ENCODE data around the gene SPATA33. TPM values are rescaled to one million over a fixed set of nuclear protein-coding genes. Genes with fewer than 3 reads are reported as not detected.
"Not testable (repeated sequence)": the region's sequence is repeated elsewhere in the genome, so short reads cannot be mapped to it uniquely, and the experiment has no call there.

The SPATA33 gene
- total RNA-seq, 1 donor from 2014 or later, result 4.1 TPM

- not testable (repeated sequence) for DNase-seq
These were observed 6.6 kb downstream of the SPATA33 start for GRCh38 chr16:89664238-89664637.

DNA sequence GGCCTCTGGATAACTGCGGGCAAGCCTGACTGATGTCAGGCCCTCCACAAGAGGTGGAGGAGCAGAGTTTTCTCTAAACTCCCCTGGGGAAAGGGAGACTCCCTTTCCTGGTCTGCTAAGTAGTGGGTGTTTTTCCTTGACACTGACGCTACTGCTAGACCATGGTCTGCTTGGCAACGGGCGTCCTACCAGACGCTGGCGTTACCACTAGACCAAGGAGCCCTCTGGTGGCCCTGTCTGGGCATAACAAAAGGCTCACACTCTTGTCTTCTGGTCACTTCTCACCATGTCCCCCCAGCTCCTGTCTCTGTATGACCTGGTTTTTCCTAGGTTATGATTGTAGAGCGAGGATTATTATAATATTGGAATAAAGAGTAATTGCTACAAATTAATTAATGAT is 9.4 kb downstream of the SPATA33 start:
- peak; percentile 63 for DNase-seq

DNA sequence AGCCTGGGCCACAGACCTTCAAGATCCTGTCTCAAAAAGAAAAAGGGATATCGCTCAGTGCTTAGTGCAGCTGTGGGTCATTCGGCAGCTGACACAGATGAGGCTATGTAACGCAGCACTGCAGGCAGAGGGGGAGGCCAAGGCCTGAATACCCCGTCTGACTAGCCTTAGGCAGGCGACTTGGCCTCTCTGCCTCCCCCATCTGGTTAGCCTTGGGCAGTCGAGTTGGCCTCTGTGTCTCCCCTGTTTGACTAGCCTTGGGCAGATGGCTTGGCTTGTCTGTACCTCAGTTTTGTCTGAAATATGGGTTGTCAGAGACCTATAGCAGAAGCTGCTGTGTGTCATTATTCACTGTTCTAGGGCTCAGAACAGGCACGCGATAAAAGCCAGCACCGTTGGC is 10.0 kb downstream of the SPATA33 start:
- no peak for DNase-seq

DNA sequence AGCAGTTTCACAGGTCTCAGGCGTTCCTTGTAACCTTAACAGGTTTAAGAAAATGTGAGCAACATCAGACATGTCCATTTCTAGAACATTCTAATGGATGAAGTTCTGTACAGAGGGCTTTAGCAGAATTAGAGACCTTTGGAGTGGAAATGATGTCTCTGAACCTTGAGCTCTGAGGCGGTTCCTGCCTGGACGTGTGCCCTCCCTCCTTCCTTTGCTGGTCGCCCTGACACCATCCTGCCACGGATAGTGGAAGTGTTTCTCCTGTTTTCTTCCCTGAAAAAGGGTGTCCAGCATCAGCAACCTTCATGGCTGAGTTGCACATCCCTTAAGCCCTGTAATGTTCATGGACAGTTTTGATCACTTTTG is 11.1 kb downstream of the SPATA33 start:
- no peak for DNase-seq

- no peak for DNase-seq
These were observed 12.1 kb downstream of the SPATA33 start for GRCh38 chr16:89669755-89670154.

DNA sequence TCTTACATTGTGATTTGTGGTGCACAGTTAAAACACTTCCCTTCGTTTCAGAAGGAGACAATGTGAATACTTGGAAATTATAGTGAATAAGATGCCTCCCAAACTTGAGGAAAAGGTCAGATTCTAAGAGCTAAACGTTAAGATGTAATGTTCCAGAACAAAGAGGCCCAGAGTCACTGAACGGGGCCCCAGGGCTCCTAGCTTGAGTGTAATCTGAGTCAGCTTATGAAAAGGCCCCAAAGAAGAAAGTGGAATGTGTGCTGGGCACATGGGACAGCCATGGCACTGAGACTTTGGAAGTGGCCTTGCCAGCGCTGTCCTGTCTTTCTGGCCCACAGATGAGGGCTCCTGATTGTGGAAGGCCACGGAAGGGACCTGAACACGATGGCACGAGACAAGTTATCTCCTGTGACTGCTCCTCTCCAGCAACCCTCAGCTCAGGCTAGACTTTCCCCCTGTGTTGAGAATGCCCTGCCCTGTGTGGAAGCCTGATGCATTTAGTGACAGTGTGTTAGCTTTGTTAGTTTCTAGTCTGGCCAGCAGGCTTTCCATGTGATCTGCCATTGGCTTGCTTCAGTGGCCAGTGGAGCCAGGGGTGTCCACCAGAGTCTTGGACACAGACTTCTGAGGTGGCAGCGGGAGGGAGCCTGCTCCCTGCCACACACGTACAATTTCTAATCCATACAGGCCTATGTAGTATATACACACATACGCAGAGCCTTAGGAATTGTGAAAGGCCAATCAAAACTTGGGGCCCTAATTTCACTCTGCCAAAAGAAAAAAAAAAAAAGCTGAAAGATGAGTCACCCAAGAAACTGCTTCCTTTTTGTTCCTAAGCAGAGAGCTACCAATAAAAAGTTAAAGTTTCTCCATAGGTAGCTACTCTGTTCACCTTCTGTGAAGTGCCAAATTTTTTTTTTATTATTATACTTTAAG is 13.1 kb downstream of the SPATA33 start:
- DNase-seq, result peak; percentile 38

- DNase-seq, result not testable (repeated sequence)
These were observed 13.9 kb downstream of the SPATA33 start for GRCh38 chr16:89671565-89671964.

DNA sequence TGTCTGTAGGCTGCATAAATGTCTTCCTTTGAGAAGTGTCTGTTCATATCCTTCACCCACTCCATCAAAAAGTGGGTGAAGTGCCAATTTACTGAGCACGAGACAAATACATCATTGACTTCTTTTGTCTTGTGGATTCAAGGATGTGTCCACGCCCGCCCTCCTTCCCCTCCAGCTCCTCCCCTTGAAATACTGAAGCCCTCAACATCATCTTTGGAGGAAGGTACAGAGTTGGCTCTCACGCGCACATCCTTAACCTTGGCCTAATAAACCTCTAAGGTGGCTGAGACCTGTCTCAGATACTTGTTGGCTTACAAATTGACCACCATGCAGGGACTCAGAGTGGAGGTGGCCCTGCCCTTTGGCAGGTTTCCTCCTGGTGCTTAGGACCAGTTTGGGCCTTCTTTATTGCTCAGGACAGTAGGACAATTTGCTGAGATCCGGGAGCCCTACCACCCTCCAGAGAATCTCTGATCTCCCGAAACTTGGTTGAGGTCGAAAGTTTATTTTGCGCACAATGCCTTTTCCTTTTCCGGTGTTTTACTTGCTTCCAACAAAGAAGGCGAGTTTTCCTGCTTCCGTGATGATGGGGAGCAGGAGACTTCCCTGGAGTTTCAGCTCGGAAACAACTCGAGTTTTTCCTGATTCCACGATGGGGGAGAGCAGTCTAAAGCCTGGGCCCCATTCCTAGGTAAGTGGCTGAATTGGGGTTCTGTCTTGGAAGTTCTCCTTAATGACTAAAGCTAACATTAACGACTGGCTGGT is 14.7 kb downstream of the SPATA33 start:
- peak; percentile 47 for DNase-seq

- no peak for DNase-seq
These were observed 20.6 kb downstream of the SPATA33 start for GRCh38 chr16:89678258-89678657.

- no peak for DNase-seq
These were observed 28.3 kb downstream of the SPATA33 start for GRCh38 chr16:89685916-89686315.

DNA sequence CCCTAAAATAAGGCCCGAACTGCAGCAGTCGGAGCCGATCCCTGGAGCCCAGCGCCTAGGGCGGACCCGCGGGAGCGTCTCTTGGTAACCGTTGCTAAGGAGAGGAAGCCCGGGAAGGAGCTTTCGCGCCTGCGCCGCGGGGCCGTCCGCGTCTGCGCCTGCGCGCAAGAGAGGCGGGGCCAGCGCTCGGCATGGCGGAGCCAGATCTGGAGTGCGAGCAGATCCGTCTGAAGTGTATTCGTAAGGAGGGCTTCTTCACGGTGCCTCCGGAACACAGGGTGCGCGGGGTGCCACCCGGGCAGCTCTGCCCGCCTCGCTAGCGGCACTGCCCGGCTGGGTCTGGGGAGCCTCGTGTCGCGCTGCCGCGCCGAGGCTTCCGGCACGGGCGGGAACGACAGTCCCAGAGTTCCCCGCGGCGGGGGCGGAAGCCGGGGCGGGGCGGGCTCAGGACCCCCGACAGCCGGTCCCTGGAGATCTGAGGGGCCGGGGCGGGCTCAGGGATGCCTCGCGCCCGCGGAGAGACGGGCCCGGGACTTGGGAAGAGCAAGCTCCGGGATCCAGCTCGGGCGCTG is 29.0 kb downstream of the SPATA33 start, which contains the start of gene CDK10:
Gene CDK10 (plus strand): TSS at position 170 of the 572 bp plus-strand sequence. CDS start 22 bp downstream, at position 192.
- peak; percentile 92 for DNase-seq

GRCh38 chr16:89687092-89687940 is 29.7 kb downstream of the SPATA33 start:
- peak; percentile 56 for DNase-seq

- DNase-seq, result no peak
These were observed 30.8 kb downstream of the SPATA33 start for GRCh38 chr16:89688395-89688794.

DNA sequence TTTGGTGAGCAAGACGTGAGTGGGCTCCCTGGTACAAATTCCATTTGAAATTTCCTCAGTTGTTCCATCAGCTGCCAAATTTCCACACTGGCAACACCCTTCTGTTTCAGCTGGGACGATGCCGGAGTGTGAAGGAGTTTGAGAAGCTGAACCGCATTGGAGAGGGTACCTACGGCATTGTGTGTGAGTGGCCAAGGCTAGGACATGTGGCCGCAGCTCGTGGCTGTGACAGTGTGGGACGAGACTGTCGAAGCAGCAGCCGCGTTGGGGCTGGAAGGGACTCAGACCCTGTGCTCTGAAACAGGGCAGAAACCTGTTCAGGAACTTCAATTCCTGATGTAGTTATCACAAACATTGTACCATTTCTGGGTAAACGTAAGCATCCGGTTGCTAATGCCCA is 31.5 kb downstream of the SPATA33 start:
- no peak for DNase-seq

GRCh38 chr16:89689621-89690020 is 32.0 kb downstream of the SPATA33 start:
- not testable (repeated sequence) for DNase-seq

DNA sequence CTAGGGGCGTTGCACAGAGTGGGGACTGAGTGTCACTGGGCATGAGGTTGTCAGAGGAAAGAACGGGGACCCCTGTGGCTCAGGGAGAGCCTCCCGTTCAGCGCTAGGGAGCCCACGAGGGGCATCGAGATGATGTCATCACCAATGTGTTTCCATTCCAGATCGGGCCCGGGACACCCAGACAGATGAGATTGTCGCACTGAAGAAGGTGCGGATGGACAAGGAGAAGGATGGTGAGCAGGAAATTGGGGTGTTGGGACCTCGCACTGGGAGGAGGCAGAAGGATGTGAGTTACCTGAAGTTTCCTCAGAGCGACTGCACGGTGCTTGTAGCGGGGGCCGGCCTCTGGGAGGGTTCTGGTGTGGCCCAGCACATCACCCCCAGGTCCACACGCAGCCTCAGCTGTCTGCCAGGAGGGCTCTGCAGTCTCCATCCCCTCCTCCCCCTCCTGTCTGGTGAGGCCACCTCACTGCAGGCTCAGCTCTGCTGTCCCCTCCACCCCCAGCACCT is 32.8 kb downstream of the SPATA33 start:
- no peak for DNase-seq

DNA sequence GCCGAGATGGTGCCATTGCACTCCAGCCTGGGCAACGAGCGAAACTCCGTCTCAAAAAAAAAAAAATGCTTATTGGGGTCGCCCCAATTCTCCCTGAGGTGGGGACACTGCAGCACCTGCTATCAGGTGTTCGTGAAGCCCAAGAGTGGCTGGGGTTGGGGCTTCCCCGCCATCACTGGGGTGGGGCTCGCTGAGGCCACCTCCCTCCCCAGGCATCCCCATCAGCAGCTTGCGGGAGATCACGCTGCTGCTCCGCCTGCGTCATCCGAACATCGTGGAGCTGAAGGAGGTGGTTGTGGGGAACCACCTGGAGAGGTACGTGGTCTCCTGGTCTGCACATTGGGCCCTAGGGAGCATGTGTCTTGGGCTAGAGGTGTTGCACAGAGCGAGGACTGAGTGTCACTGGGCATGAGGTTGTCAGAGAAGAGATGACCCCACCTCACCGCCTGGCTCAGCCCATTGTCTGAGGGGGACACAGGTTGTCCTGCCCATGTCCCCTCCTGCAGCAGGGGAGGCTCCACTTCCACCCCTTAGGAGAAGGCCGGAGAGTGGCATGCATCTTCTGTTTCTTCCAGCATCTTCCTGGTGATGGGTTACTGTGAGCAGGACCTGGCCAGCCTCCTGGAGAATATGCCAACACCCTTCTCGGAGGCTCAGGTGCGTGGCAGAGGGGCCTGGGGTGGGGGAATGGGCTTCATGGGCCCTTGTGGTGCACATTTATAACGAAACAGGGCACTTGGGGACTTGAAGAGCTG is 33.8 kb downstream of the SPATA33 start:
- no peak for DNase-seq

- no peak for DNase-seq
These were observed 34.4 kb downstream of the SPATA33 start for GRCh38 chr16:89691986-89692569.

DNA sequence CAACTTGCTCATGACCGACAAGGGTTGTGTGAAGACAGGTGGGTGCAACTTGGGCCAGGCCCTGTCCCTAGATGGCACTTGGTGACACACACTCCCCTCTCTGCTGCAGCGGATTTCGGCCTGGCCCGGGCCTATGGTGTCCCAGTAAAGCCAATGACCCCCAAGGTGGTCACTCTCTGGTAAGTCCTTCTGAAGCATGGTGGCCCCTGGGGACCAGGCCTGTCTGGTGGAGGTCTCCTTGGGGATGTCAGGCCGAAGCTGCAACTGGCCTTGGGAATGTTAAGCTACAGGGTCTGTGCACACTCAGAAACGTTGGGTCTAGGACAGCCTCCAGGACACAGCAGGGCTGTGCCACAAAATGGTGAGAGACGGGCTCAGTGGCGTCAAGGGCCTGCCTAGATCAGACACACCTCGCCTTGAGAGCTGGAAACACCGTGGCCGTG is 35.7 kb downstream of the SPATA33 start:
- DNase-seq, result no peak

DNA sequence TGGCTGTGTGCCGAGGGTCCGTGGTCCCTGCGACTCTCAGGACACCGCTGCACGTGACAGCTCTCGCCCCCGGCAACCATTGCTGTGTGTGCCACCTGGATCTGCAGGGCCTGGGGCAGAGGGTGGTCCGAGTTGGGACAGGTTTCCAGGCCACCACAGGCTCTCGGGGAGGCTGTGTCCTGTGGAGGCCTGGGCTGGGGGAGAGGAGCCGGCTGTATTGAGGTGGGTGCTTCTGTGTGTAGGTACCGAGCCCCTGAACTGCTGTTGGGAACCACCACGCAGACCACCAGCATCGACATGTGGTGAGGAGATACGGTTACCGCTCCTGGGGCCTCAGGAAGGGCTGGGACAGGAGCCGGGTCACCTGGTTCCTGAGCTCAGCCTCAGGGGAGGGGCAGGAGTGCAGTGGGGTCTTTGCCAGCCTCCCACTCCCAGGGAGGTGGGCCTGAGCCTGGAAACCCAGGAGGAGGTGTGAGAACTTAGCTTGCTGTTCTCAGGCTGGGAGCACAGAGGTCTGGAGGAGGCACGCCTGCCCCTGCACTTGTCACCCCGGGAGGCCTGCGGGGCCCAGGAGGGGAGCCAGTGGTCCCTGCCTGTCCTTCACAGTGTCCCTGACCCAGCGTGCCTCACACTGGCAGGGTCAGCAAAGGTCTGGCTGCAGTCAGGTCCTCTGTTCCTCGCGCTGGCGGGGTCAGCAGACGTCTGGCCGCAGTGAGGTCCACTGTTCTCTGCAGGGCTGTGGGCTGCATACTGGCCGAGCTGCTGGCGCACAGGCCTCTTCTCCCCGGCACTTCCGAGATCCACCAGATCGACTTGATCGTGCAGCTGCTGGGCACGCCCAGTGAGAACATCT is 36.5 kb downstream of the SPATA33 start:
- no peak for DNase-seq
